MM.1S (cell line): ENCODE results near the gene ETV6.

Experiments
- EZH2 ChIP-seq: fragments of 300-600 bp; sonication (generic); optimal IDR thresholded peaks from 2 replicates; pipeline ENCODE3; 2017; ENCODE audit warnings: low read depth, mild to moderate bottlenecking, antibody characterized with exemption, low read length, mixed read lengths
- TF ChIP-seq, protein P1 (sequence below): fragments of 300-600 bp; sonication (generic); IDR thresholded peaks from 2 replicates; pipeline ENCODE4 v1.5.1; 2016; ENCODE audit warnings: antibody characterized with exemption, low read length, mixed read lengths

GRCh38 chr12:11862798-11863197 is 213.3 kb downstream of the ETV6 start:
- TF ChIP-seq, protein P1, sequence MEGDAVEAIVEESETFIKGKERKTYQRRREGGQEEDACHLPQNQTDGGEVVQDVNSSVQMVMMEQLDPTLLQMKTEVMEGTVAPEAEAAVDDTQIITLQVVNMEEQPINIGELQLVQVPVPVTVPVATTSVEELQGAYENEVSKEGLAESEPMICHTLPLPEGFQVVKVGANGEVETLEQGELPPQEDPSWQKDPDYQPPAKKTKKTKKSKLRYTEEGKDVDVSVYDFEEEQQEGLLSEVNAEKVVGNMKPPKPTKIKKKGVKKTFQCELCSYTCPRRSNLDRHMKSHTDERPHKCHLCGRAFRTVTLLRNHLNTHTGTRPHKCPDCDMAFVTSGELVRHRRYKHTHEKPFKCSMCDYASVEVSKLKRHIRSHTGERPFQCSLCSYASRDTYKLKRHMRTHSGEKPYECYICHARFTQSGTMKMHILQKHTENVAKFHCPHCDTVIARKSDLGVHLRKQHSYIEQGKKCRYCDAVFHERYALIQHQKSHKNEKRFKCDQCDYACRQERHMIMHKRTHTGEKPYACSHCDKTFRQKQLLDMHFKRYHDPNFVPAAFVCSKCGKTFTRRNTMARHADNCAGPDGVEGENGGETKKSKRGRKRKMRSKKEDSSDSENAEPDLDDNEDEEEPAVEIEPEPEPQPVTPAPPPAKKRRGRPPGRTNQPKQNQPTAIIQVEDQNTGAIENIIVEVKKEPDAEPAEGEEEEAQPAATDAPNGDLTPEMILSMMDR, result no peak
- TF ChIP-seq EZH2, result no peak
